ENCODE data around the gene SERPINA1.
A peak's percentile ranks its signal among the peaks of the same experiment; 100 is the strongest.
"Not testable (repeated sequence)": the region's sequence is repeated elsewhere in the genome, so short reads cannot be mapped to it uniquely, and the experiment has no call there.

Gene SERPINA1

DNA sequence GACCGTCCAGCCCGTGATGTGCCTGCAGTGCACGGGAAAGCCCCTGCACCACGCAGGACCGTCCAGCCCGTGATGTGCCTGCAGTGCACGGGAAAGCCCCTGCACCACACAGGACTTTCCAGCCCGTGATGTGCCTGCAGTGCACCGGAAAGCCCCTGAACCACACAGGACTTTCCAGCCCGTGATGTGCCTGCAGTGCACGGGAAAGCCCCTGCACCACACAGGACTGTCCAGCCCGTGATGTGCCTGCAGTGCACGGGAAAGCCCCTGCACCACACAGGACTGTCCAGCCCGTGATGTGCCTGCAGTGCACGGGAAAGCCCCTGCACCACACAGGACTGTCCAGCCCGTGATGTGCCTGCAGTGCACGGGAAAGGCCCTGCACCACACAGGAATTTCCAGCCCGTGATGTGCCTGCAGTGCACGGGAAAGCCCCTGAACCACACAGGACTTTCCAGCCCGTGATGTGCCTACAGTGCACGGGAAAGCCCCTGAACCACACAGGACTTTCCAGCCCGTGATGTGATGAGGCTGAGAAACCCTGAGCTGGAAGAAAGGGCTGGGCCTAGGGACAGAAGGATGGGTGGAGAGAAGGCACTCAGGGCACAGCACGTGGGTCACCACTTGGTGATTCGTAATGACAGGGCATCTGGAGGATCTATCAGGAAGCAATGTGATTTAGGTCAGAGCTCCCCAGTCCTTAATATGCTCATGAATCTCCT lies 42.2 kb downstream of the SERPINA1 start:
- not testable (repeated sequence) for DNase-seq (ENCODE audit: low spot score)

DNA sequence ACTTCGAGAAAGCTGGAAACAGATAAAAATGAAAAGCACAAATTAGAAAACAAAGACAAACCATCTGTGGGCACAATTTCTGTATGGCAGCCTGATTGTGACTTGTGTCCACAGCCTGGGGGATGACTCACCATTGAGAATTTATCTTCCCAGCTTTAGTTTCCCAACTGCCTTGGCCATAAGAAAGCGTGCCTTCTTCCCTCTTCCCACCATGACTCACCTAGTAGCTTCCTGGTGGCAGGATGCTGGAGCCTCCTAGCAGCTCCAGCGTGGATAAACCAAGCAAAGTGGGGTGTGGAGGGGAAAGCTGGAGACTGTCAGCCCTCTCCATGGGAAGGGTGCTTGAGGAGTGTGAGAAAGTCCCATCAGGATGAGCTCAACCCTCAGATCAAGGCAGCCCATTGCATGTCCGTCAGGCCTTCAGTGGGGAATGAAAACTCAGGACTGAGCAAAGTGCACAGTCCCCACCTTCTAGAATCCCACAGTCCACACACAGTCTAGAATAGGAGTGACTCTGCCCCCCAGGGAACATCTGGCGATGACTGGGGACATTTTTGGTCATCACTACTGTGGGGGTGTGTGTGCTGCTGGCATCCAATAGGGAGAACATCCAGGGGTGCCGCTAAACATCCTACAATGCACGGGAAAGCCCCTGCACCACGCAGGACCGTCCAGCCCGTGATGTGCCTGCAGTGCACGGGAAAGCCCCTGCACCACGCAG lies 42.9 kb downstream of the SERPINA1 start:
- DNase-seq (ENCODE audit: low spot score) = peak; percentile 92

- DNase-seq (ENCODE audit: low spot score) = no peak
Measured at GRCh38 chr14:94344389-94344788, 44.0 kb downstream of the SERPINA1 start.

- DNase-seq (ENCODE audit: low spot score) = no peak
Measured at GRCh38 chr14:94343238-94344005, 45.0 kb downstream of the SERPINA1 start.

DNA sequence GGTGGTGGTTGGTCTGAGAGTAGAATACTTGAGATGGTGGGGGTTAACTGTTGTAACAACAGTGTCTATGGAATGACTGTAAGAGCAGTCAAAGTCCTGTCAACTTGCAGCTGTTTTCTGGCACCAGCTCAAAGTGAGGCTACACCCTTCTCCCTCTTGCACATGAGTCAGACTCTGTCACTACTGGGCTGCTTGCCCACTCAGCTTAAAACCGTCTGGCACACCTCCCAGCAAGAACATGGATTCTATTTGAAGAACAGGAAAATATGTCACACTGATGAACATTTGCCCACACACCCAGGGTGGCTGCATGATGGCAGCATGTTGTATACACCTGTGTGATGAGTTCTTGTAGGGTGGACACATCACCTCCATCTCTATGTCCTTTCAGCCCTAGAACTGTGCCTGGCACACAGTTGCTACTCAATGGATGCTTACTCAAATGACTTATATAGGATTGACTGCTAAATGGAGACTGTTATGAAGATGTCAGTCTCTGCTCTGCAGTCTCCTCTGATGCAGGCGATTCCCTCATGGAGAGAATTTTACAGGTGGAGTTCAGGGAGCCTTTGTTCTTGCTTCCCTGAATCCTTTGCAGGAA lies 46.0 kb downstream of the SERPINA1 start:
- peak; percentile 97 for DNase-seq (ENCODE audit: low spot score)

- peak; percentile 53 for DNase-seq (ENCODE audit: low spot score)
Measured at GRCh38 chr14:94341656-94342333, 46.6 kb downstream of the SERPINA1 start.

GRCh38 chr14:94340533-94340932 lies 47.9 kb downstream of the SERPINA1 start:
- DNase-seq (ENCODE audit: low spot score) = no peak

GRCh38 chr14:94338023-94338422 lies 50.4 kb downstream of the SERPINA1 start:
- DNase-seq (ENCODE audit: low spot score) = no peak

GRCh38 chr14:94337274-94337673 lies 51.1 kb downstream of the SERPINA1 start:
- no peak for DNase-seq (ENCODE audit: low spot score)

DNA sequence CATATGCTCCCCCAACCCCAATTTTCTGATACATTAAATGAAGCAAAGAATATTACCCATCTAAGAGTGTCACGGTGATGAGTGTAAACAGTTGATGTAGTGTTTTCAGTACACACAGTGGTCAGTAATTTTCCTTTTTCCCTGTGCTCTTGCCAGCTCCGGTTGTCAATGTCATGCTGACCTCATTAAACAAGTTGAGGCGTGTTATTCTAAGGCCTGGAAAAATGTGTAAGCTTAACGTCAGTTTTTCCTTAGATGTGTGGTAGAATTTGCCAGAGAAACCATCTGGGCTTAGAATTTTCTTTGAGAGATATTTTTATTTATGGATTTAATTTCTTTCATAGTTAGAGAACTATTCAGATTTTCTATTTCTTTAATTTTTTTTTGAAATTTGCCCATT lies 53.5 kb downstream of the SERPINA1 start:
- no peak for DNase-seq (ENCODE audit: low spot score)

DNA sequence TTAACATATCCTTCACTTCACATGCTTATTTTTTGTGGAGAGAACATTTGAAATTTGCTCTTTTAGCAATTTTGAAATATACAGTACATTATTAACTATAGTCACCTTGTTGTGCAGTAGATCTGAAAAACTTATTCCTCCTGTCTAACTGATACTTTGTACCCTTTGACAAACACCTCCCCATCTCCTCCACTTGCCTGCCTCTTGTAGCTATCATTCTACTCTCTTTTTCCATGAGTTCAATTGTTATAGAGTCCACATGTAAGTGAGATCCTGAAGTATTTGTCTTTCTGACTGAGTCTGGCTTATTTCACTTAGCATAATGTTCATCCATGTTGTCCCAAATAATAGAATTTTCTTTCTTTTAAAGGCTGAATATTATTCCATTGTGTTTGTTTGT lies 55.8 kb downstream of the SERPINA1 start:
- DNase-seq (ENCODE audit: low spot score) = no peak

GRCh38 chr14:94332063-94332583 lies 56.3 kb downstream of the SERPINA1 start:
- no peak for DNase-seq (ENCODE audit: low spot score)

DNA sequence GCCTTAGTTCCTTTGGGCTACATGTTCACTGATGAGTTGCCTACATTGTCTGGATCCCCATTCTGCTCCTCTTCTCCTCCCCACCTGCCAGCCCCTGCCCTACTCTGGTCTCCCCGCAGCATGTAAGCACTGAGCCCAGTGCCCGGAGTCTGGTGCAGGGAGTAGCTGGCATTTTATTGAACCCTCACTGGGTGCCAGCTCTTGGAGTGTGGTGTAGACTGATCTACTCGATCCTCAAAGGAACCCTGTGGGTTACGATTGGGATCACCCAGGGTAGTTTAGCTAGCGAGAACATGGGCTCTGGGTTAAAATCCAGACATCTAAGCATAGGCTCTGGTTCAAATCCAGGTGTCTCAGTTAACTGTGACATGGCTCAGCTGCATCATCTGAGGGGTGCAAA lies 56.9 kb downstream of the SERPINA1 start:
- DNase-seq (ENCODE audit: low spot score) = no peak

GRCh38 chr14:94330857-94331256 lies 57.5 kb downstream of the SERPINA1 start:
- DNase-seq (ENCODE audit: low spot score) = no peak

DNA sequence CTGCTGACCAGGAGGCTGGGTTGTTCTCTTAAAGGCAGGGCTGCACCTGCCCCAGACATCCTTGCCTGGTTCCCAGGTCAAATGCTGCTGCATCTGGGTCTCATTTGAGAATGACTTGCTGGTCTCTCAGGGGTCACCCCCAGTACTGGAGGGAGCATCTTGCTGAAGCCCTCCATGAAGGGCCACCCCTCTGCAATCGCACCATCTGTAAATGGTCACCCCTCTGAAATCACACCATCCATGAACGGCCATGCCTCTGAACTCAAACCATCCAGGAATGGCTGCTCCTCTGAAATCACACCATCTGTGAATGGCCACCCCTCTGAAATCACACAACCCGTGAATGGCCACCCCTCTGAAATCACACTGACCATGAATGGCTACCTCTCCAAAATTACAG lies 58.0 kb downstream of the SERPINA1 start:
- no peak for DNase-seq (ENCODE audit: low spot score)

- no peak for DNase-seq (ENCODE audit: low spot score)
Measured at GRCh38 chr14:94329857-94330256, 58.5 kb downstream of the SERPINA1 start.

DNA sequence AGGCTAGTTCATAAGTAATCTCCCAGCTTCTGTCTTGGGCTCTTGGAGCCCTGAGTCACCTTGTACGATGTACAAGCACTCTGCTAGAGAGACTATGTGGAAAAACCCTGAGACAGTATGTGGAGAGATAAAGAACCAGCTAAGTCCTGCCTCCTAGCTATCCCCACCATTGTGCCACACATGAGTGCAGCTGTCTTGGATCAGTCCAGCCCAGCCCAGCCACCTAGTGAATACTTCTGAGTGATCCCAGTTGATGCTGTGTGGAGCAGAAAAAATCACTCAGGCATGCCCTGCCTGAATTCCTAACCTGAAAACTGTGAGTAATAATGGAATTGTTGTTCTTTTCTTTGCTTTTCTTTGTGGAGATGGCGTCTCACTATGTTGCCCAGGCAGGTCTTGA lies 60.2 kb downstream of the SERPINA1 start:
- no peak for DNase-seq (ENCODE audit: low spot score)

Measured in AG08395 (cell line).